HG03460 (cell line): Measurements from ENCODE around the gene DNM3.

ENCODE experiments used
- ATAC-seq: cut with Tn5 transposase; IDR thresholded peaks from one replicate; pipeline ENCODE4 v1.9.1; 2021; ENCODE audit not compliant: unreplicated experiment

Gene DNM3

GRCh38 chr1:171966426-171967220 is 125.3 kb downstream of the DNM3 start:
- ATAC-seq = no peak

GRCh38 chr1:171969226-171969625 is 127.9 kb downstream of the DNM3 start:
- no peak for ATAC-seq

GRCh38 chr1:171969813-171970212 is 128.5 kb downstream of the DNM3 start:
- no peak for ATAC-seq

GRCh38 chr1:171972846-171973245 is 131.5 kb downstream of the DNM3 start:
- ATAC-seq = no peak

- no peak for ATAC-seq
Measured at GRCh38 chr1:171973421-171973820, 132.1 kb downstream of the DNM3 start.

GRCh38 chr1:171981303-171981702 is 140.0 kb downstream of the DNM3 start:
- no peak for ATAC-seq

- no peak for ATAC-seq
Measured at GRCh38 chr1:171983584-171983983, 142.3 kb downstream of the DNM3 start.

- no peak for ATAC-seq
Measured at GRCh38 chr1:171984262-171984661, 143.0 kb downstream of the DNM3 start.

GRCh38 chr1:171984850-171985485 is 143.7 kb downstream of the DNM3 start:
- no peak for ATAC-seq

GRCh38 chr1:171985639-171986038 is 144.3 kb downstream of the DNM3 start:
- ATAC-seq = no peak

- ATAC-seq = no peak
Measured at GRCh38 chr1:171988243-171988885, 147.1 kb downstream of the DNM3 start.

- ATAC-seq = no peak
Measured at GRCh38 chr1:171990371-171990770, 149.1 kb downstream of the DNM3 start.

GRCh38 chr1:171994293-171994692 is 153.0 kb downstream of the DNM3 start:
- ATAC-seq = no peak

- no peak for ATAC-seq
Measured at GRCh38 chr1:171995573-171995972, 154.3 kb downstream of the DNM3 start.

- no peak for ATAC-seq
Measured at GRCh38 chr1:171997936-171998335, 156.6 kb downstream of the DNM3 start.

- no peak for ATAC-seq
Measured at GRCh38 chr1:171998711-171999110, 157.4 kb downstream of the DNM3 start.

- no peak for ATAC-seq
Measured at GRCh38 chr1:171999756-172000155, 158.5 kb downstream of the DNM3 start.

GRCh38 chr1:172001288-172001687 is 160.0 kb downstream of the DNM3 start:
- ATAC-seq = no peak

- ATAC-seq = no peak
Measured at GRCh38 chr1:172002725-172003345, 161.5 kb downstream of the DNM3 start.

- no peak for ATAC-seq
Measured at GRCh38 chr1:172003766-172004530, 162.7 kb downstream of the DNM3 start.

GRCh38 chr1:172004671-172005070 is 163.4 kb downstream of the DNM3 start:
- no peak for ATAC-seq
